GM18505 (cell line): ENCODE data around the gene DAW1.
"Not testable (repeated sequence)": the region's sequence is repeated elsewhere in the genome, so short reads cannot be mapped to it uniquely, and the experiment has no call there.

Experiments used
- ATAC-seq: cut with Tn5 transposase; IDR thresholded peaks from one replicate; pipeline ENCODE4 v1.9.1; 2021; ENCODE audit not compliant: unreplicated experiment
- POLR2A ChIP-seq: IDR thresholded peaks from 4 replicates; pipeline ENCODE4 v1.6.1; 2011; ENCODE audit warnings: borderline replicate concordance; ENCODE audit not compliant: insufficient read depth, insufficient read length; ENCODE audit errors: extremely low read depth

DAW1 gene, protein sequence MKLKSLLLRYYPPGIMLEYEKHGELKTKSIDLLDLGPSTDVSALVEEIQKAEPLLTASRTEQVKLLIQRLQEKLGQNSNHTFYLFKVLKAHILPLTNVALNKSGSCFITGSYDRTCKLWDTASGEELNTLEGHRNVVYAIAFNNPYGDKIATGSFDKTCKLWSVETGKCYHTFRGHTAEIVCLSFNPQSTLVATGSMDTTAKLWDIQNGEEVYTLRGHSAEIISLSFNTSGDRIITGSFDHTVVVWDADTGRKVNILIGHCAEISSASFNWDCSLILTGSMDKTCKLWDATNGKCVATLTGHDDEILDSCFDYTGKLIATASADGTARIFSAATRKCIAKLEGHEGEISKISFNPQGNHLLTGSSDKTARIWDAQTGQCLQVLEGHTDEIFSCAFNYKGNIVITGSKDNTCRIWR

DNA sequence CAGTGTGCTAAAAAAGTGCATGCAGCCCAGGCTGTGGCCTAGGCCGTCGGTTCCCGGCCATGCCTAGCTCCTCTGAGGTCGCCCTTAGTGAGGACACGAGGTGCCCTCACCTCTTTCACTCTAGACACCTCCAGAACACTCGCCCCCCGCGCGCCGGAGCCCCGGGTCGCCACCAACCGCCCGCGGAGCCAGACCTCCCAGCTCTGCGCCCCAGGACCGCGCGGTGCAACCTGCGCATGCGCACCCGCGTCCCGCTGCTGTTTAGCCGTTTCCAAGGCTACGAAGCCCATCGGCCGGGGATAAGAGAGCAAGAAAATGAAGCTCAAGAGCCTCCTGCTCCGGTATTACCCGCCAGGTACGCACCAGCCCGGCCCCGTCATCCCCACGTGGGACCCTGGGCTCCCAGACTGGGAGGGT is at the start of gene DAW1:
Gene DAW1, plus strand, starts transcription at position 257 of the 417 bp plus-strand sequence. Its CDS starts 59 bp downstream, at position 316.
- ATAC-seq = no peak
- TF ChIP-seq POLR2A = no peak

DNA sequence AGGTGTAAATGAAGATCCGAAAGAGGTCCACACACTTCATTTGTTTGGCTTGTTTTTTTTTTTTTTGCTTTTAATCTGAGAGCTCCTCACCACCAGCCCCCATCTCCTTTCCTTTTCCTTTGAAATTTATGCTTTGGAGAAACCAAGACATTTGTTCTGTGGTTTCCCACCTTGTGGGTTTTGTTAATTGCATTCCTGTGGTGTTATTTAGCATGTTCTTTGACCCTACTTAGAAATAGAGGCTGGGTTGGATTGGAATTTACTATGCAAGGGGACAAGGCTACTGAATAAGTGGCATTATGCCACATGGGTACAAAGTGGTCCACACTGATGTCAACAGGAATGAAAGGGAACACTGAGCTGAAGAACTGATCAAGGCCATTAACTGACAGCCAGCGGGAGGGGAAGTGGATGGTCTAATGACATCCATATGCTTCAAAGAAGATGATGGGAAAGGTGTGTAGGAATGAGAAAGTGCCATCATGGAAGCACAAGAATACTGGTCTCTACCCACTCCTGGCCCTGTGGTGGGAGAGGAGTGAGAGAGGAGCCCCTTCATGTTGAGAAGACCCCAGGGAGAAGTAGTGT is 48.9 kb upstream of the DAW1 start:
- no peak for ATAC-seq

DNA sequence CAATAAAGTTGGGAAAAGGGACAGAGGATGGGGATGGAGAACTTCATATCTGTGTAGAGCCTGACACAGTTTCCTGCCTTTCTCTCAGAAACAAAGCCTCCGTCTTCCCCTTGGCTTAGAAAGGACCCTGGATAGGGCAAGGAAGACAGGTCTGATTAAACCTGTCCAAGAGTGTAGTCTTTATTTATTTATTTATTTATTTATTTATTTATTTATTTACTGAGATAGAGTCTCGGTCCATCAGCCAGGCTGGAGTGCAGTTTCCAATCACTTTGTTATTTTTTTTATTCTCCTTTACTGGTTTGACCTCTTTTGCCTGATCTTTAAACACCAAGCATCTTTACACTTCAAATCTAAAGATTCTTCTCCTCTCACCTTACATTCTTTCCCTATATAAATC is 47.5 kb upstream of the DAW1 start:
- ATAC-seq = no peak
- TF ChIP-seq POLR2A = no peak

More for the DNA sequence above, 48.9 kb upstream of the DAW1 start:
- no peak for TF ChIP-seq POLR2A

DNA sequence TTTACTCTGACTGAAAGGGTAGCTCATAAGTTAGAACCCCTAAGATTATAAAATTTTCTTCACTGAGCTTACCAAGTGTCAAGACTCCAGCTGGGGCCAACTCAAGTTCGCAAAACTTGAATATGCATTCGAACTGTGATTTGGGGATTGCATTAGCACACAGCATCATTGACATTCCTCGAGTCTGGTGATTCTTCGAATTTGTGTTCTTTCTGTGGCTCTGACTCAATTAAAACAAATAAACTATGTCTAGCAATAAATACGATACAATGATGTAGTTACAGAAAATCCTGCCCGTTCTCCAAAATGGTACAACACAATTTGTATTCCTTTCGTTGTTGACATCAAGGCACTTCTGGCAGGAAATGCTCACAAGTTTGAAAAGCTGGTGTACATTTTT is 46.7 kb upstream of the DAW1 start:
- no peak for TF ChIP-seq POLR2A
- ATAC-seq = no peak

DNA sequence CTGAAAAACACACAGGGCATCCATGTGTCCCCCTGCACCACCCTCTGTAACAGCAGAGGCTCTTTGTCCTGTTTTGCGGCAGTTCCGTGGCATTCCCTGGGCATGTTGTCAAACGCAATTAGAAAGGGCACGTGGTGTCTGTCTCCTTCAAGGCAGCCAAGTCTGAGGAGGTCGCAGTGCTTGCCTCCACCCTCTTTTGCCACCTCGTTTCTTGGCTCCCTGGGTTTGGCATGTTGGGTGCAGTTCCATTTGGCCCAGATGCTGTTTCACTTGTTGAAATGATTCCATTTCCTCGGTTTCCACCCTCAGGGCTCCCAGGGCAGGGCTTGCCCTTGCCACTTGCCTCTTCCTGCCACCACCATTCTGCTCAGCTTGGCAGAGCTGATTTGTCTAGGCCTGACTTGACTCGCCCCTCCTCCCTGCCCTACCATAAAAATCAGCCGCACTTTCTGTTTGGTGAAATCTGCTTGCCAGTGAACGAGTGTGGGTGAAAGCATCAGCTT is 45.4 kb upstream of the DAW1 start:
- ATAC-seq = no peak
- TF ChIP-seq POLR2A = no peak

DNA sequence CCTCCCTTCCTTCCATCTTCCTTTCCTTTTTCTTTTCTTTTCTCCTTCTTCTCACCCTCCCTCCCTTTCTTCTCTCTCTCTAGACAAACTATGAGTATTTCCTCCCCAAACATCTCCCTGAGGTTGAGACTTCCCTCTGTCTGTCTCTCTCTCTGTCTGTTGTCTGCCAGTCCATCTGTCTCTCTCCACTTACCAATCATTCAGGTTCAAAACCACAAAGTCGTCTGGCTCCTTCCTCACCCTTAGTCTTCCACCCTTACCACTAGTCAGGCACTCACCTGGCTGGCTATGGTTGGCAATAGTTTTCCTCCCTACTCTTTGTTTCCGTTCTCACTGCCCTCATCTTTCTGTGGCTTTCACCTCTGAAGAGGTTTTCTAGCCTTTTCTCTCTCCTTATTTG is 44.9 kb upstream of the DAW1 start:
- no peak for TF ChIP-seq POLR2A
- no peak for ATAC-seq

DNA sequence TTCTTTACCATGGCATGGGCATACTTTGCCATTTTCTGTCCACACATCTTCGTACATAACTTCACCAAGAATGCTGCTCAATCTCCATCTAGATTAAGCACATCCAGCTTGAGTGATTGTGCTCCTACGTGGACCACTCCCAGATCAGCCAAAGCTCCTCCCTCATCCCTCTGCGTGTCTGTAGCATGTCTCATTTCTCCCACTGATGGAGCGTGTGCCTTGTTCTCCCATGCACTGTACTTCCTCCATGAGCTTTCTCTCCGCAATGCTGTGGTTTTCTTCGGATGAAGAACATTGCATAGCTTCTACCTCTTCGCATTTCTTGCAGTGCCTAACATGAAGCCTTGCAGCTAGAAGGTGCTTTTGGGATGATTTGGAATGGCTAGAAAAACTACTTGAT is 44.3 kb upstream of the DAW1 start:
- TF ChIP-seq POLR2A = no peak
- no peak for ATAC-seq

DNA sequence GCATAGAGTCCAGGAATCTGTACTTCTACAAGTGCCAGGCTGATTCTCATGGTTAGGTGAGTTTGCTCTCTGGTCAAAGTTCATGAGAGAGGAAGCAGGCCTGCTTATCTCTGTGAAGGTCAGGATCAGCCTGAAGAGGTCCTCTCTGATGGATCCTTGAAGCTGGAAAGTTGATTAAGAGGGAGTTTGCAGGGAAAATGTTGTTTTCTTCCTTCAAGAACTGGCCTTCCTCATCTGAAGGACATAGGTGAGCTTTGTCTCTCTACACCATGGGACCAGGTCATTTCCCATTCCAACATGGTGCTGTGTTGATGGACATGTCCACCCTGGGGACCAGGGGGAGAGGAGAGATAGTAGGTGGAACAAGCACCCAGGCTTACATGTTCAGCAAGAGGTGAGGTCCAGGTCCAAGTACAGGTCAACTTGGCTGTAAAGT is 42.9 kb upstream of the DAW1 start:
- TF ChIP-seq POLR2A = no peak
- no peak for ATAC-seq

DNA sequence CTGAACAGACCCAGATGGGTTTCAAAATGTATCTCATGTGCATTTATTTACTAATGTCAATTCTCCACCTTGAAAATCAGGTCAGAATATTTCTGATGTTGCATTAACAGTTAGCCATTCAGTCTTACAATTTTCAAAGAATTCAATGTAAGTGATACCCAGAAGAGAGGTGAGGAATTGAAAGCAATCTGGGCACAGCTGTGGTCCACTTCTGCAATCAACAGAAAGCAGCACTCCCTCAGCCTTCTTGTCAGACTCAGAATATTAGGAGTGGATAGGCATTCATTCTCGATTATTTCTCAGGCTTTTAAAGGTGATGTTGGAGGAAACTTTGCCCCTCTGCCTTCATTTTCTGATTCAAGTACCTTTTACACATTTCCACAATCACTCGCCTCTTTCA is 42.1 kb upstream of the DAW1 start:
- no peak for ATAC-seq
- TF ChIP-seq POLR2A = no peak

DNA sequence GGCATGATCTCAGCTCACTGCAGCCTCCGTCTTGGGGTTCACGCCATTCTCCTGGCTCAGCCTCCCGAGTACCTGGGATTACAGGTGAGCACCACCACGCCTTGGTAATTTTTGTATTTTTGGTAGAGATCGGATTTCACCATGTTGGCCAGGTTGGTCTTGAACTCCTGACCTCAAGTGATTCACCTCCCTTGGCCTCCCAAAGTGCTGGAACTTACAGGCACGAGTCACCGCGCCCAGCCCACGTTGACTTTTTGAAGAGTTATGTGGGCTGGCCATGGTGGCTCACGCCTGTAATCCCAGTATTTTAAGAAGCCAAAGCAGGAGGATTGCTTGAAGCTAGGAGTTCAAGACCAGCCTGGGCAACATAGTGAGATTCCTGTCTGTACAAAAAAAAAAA is 37.0 kb upstream of the DAW1 start:
- no peak for ATAC-seq
- no peak for TF ChIP-seq POLR2A

DNA sequence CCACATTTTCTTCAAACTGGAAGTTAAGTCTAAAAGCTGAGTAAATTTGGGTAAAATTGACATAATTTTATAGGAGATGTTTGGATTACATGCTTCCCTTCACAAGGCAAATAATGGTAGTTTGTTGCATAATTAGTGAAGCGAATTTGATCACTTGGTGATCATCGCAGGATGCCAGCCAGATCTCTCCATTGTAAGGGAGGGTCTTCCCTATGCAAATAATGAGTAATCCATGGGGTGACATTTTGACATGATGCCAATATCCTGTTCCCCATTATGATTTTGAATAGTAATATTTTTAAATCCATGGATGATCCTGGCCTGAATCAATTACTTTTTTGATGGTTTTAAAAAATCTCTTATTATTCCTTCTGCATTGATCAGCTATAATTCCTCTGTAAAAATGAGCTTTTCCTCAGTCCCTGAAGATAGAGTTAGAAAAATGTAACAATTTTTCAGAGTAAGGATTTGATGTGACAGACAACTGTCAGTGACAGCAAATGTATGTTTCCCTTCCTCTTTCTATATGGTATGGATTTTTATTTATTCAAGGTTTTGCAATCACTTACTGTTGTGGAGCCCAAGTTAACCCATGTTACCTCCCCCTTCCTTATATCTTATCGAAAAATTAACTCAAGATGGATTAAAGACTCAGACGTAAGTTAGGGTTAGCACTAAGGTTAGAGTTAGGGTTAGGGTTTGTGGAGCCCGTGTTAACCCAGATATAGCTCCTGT is 36.3 kb upstream of the DAW1 start:
- no peak for ATAC-seq
- TF ChIP-seq POLR2A = no peak

DNA sequence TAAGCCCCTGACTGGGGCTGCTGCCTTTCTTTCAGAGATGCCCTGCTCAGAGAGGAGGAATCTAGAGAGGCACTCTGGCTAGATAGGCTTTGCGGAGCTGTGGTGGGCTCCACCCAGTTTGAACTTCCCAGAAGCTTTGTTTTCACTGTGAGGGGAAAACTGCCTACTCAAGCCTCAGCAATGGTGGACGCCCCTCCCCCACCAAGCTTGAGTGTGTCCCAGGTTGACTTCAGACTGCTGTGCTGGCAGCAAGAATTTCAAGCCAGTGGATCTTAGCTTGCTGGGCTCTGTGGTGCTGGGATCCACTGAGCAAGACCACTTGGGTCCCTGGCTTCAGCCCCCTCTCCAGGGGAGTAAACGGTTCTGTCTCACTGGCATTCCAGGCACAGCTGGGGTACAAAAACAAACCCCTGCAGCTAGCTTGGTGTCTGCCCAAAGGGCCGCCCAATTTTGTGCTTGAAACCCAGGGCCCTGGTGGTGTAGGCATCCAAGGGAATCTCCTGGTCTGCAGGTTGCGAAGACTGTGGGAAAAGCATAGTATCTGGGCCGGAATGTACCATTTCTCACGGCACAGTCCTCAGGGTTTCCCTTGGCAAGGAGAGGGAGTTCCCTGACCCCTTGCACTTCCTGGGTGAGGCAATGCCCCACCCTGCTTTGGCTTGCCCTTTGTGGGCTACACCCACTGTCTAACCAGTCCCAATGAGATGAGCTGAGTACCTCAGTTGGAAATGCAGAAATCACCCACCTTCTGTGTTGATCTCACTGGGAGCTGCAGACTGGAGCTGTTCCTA is 31.9 kb upstream of the DAW1 start:
- not testable (repeated sequence) for ATAC-seq

DNA sequence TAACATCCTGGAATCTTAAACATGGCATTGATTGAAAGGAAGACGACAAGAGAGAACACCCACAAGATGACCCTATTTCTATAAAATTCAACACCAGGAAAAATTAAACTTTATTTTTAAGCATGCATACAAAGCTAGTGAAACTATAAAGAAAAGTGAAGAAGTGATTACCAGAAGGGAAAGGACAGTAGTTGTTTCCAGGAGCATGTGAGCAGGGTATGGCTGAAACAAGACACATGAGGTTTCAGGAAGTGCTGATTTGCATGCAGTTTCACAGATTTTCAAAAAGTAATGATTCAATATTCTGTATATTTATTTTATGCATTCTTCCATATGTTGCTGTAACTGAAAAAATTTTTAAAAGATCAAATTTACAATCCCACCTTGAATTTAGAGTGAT is 24.6 kb upstream of the DAW1 start:
- ATAC-seq = no peak
- no peak for TF ChIP-seq POLR2A
